PC-9 (cell line): ENCODE data around the gene MARS1. TPM values are rescaled to one million over a fixed set of nuclear protein-coding genes. Genes with fewer than 3 reads are reported as not detected.

Experiments
- BruUV-seq: library from RNA; stranded (reverse); fragments of 400-500 nt; replicated peaks from 2 replicates; lab custom pipeline; 2021; lab: Mats Ljungman, UMichigan
- CTCF ChIA-PET: fragments of 300-600 bp; sonication (Branson Sonifier 250); formaldehyde crosslinking; loops from one replicate; lab custom pipeline; 2022; ENCODE audit warnings: antibody characterized with exemption; lab: Charles Lee
- POLR2A ChIA-PET: fragments of 300-600 bp; sonication (Branson Sonifier 250); formaldehyde crosslinking; loops from one replicate; lab custom pipeline; 2022; ENCODE audit warnings: antibody characterized with exemption; ENCODE audit not compliant: unreplicated experiment; lab: Charles Lee
- DNase-seq, 2 experiments: peaks; one replicate each; pipeline versions ENCODE4 v3.0.0 to v3.0.0-alpha.2; 2015 to 2022; ENCODE audit warnings: mixed read lengths in 1 of 2
- H2AFZ ChIP-seq: fragments of 200-600 bp; sonication (generic); 2 replicates; pipeline ENCODE4 v1.8.1; 2017; ENCODE audit warnings: antibody characterized with exemption
- H3F3A ChIP-seq: fragments of 200-600 bp; sonication (generic); 2 replicates; pipeline ENCODE4 v1.8.1; 2017; ENCODE audit warnings: antibody characterized with exemption, mild to moderate bottlenecking, low read depth; ENCODE audit not compliant: insufficient read depth
- H3K27ac ChIP-seq: fragments of 200-600 bp; sonication (generic); 2 replicates; pipeline ENCODE4 v1.6.1; 2016; ENCODE audit warnings: mixed run types
- H3K27me3 ChIP-seq: fragments of 200-600 bp; sonication (generic); 2 replicates; pipeline ENCODE4 v1.6.1; 2016; ENCODE audit warnings: low read depth, mixed run types; ENCODE audit not compliant: insufficient read depth
- H3K36me3 ChIP-seq: fragments of 200-600 bp; sonication (generic); 2 replicates; pipeline ENCODE4 v1.6.1; 2016; ENCODE audit warnings: low read depth, mixed run types
- H3K4me1 ChIP-seq: fragments of 200-600 bp; sonication (generic); replicated peaks from 2 replicates; pipeline ENCODE4 v1.6.1; 2016; ENCODE audit warnings: mixed run types; ENCODE audit not compliant: insufficient read depth
- H3K4me2 ChIP-seq: fragments of 200-600 bp; sonication (generic); 2 replicates; pipeline ENCODE4 v1.6.1; 2017; ENCODE audit warnings: mixed run types
- H3K4me3 ChIP-seq: fragments of 200-600 bp; sonication (generic); 2 replicates; pipeline ENCODE4 v1.6.1; 2016; ENCODE audit warnings: mixed run types
- H3K79me2 ChIP-seq: fragments of 200-600 bp; sonication (generic); 2 replicates; pipeline ENCODE4 v1.6.1; 2017; ENCODE audit warnings: low read depth, mixed run types
- H3K9me2 ChIP-seq: fragments of 200-600 bp; sonication (generic); 2 replicates; pipeline ENCODE4 v1.8.1; 2017; ENCODE audit warnings: mild to moderate bottlenecking; ENCODE audit not compliant: insufficient read depth
- H3K9me3 ChIP-seq: fragments of 200-600 bp; sonication (generic); 2 replicates; pipeline ENCODE4 v1.8.1; 2016; ENCODE audit warnings: low read depth; ENCODE audit not compliant: insufficient read depth
- H4K20me1 ChIP-seq: fragments of 200-600 bp; sonication (generic); 2 replicates; pipeline ENCODE4 v1.8.1; 2017; ENCODE audit not compliant: insufficient read depth
- EZH2 ChIP-seq: fragments of 200-600 bp; sonication (generic); IDR thresholded peaks from 2 replicates; pipeline ENCODE4 v1.8.0; 2017; ENCODE audit warnings: antibody characterized with exemption, low read depth
- intact Hi-C: fragments of 100-400 bp; cut with micrococcal nuclease; formaldehyde crosslinking; loops from one replicate; pipeline ENCODE4 v1.10.0; 2022; ENCODE audit not compliant: unreplicated experiment
- total RNA-seq: library from RNA; stranded (reverse); gene quantifications from 2 replicates; pipeline ENCODE4 v1.2.3, GENCODE V29; 2021
- TF ChIP-seq, protein P1 (sequence below): fragments of 200-600 bp; sonication (generic); conservative IDR thresholded peaks from 2 replicates; pipeline ENCODE4 v1.6.1; 2017; ENCODE audit warnings: mixed run types, antibody characterized with exemption, mild to moderate bottlenecking, moderate library complexity

The MARS1 gene
- total RNA-seq, 1 experiment from 2014 or later: 307 TPM

- Histone ChIP-seq H3K9me2 (no peaks in the 10 kb centered on the region), H3K27me3 (no peaks in the 10 kb centered on the region), H3K4me1 (peaks cover 10% of the 10 kb centered on the region; the same call in 1 of the 2 replicates), H2AFZ (no peak overlapping the region), H3K36me3 (peaks cover 19% of the 10 kb centered on the region), H3K27ac (no peak overlapping the region), H3K4me2 (no peak overlapping the region), H3K79me2 (peaks cover 24% of the 10 kb centered on the region), H4K20me1 (peaks cover 13% of the 10 kb centered on the region; the same call in 1 of the 2 replicates), H3F3A (peaks cover 27% of the 10 kb centered on the region), H3K4me3 (no peak overlapping the region), H3K9me3 (no peaks in the 10 kb centered on the region)
- ChIA-PET CTCF (interaction anchor here (0.6 kb wide), 1 partner anchor 55 kb away, joined by 6 read pairs; no protein-coding TSS in a partner anchor), POLR2A (interaction anchor here (0.8 kb wide), 1 partner anchor 12 kb away, joined by 12 read pairs; no protein-coding TSS in a partner anchor)
- intact Hi-C loops: no loop called here
- DNase-seq: no peak
- no peak for TF ChIP-seq EZH2
- TF ChIP-seq, protein P1, sequence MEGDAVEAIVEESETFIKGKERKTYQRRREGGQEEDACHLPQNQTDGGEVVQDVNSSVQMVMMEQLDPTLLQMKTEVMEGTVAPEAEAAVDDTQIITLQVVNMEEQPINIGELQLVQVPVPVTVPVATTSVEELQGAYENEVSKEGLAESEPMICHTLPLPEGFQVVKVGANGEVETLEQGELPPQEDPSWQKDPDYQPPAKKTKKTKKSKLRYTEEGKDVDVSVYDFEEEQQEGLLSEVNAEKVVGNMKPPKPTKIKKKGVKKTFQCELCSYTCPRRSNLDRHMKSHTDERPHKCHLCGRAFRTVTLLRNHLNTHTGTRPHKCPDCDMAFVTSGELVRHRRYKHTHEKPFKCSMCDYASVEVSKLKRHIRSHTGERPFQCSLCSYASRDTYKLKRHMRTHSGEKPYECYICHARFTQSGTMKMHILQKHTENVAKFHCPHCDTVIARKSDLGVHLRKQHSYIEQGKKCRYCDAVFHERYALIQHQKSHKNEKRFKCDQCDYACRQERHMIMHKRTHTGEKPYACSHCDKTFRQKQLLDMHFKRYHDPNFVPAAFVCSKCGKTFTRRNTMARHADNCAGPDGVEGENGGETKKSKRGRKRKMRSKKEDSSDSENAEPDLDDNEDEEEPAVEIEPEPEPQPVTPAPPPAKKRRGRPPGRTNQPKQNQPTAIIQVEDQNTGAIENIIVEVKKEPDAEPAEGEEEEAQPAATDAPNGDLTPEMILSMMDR: no peak
- no TSS peak for BruUV-seq
Observed at GRCh38 chr12:57528176-57528575, 40.3 kb downstream of the MARS1 start.

- intact Hi-C loops: no loop called here
- peaks cover 27% of the 10 kb centered on the region for H3F3A ChIP-seq
- no peaks in the 10 kb centered on the region for H3K9me3 ChIP-seq
- no peak overlapping the region for H3K4me2 ChIP-seq
- H3K4me1 ChIP-seq: peaks cover 6% of the 10 kb centered on the region; the same call in 1 of the 2 replicates
- H3K79me2 ChIP-seq: peaks cover 16% of the 10 kb centered on the region
- H4K20me1 ChIP-seq: peaks cover 5% of the 10 kb centered on the region; the same call in 1 of the 2 replicates
- no peak for TF ChIP-seq EZH2
- TF ChIP-seq, protein P1: no peak
- no peak overlapping the region for H2AFZ ChIP-seq
- no peak overlapping the region for H3K27ac ChIP-seq
- ChIA-PET POLR2A (interaction anchor here (0.6 kb wide), 1 partner anchor 87 kb away, joined by 5 read pairs; no protein-coding TSS in a partner anchor), CTCF (no interaction called here)
- BruUV-seq: no TSS peak
- no peak for DNase-seq
- H3K9me2 ChIP-seq: no peaks in the 10 kb centered on the region
- peaks cover 23% of the 10 kb centered on the region for H3K36me3 ChIP-seq
- no peak overlapping the region for H3K4me3 ChIP-seq
- H3K27me3 ChIP-seq: no peaks in the 10 kb centered on the region
Observed at GRCh38 chr12:57528831-57529555, 41.1 kb downstream of the MARS1 start.

GRCh38 chr12:57529831-57530230 lies 42.0 kb downstream of the MARS1 start:
- Histone ChIP-seq H3K79me2 (peaks cover 7% of the 10 kb centered on the region), H4K20me1 (no peaks in the 10 kb centered on the region; the same call in 1 of the 2 replicates), H3K27ac (no peak overlapping the region), H3K9me3 (no peaks in the 10 kb centered on the region), H3K36me3 (peaks cover 26% of the 10 kb centered on the region), H3K4me2 (no peak overlapping the region), H3K4me1 (no peaks in the 10 kb centered on the region), H3K4me3 (no peak overlapping the region), H2AFZ (no peak overlapping the region), H3F3A (peaks cover 22% of the 10 kb centered on the region), H3K9me2 (no peaks in the 10 kb centered on the region), H3K27me3 (no peaks in the 10 kb centered on the region)
- no peak for DNase-seq
- no TSS peak for BruUV-seq
- ChIA-PET POLR2A (no interaction called here), CTCF (no interaction called here)
- no peak for TF ChIP-seq EZH2
- TF ChIP-seq, protein P1: no peak
- intact Hi-C loops: no loop called here
